ENCODE data around the gene EEF1AKMT4. TPM values are rescaled to one million over a fixed set of nuclear protein-coding genes. Genes with fewer than 3 reads are reported as not detected.

Gene EEF1AKMT4
- total RNA-seq, 1 experiment from 2014 or later = 10.7 TPM

DNA sequence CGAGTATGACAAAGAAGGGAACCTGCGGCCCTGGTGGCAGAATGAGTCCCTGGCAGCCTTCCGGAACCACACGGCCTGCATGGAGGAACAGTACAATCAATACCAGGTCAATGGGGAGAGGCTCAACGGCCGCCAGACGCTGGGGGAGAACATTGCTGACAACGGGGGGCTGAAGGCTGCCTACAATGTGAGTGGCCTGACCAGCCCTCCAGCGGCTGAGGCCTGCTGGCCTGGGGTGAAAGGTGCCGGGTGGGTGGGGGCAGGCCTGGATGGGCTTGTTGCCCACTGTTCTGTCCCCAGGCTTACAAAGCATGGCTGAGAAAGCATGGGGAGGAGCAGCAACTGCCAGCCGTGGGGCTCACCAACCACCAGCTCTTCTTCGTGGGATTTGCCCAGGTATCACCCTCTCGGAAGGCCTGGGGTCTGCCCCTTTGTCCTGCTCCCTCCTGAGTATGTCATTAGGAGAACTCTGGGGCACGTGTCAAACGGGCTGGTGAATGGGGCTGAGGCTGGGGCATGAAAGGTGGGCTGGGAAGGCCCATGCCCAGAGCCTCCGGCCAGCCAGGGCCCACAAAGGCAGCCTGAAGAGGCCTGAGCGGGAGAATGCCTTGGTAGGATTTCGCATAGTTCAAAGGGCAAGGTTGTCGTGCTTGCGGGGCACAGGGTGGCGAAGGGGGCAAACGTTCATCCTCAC lies 41.7 kb downstream of the EEF1AKMT4 start:
- Histone ChIP-seq H3K27ac (ENCODE audit: low read length) (no peak overlapping the region), H3K4me3 (ENCODE audit: low read depth in 2 of 2, low read length in 2 of 2) (no peak overlapping the region), H3K36me3 (ENCODE audit: control insufficient read depth, insufficient read depth, low read length) (no peaks in the 10 kb centered on the region), H3K27me3 (ENCODE audit: control insufficient read depth, insufficient read depth, low read length) (no peaks in the 10 kb centered on the region), H3K9me3 (ENCODE audit: control insufficient read depth, insufficient read depth, low read depth, low read length) (no peaks in the 10 kb centered on the region), H3K4me1 (ENCODE audit: control insufficient read depth, insufficient read depth, low read length) (no peaks in the 10 kb centered on the region)
- POLR2A ChIA-PET = no interaction called here
- CTCF ChIA-PET = interaction anchor here (0.5 kb wide), 1 partner anchor 201 kb away, joined by 5 read pairs; no protein-coding TSS in a partner anchor
- DNase-seq (ENCODE audit: low read depth, low spot score) (no peak), ATAC-seq (no peak)
- no TSS peak for BruUV-seq (replicated peaks)
- intact Hi-C loops (cut with micrococcal nuclease; ENCODE audit: unreplicated experiment) (no loop called here), in situ Hi-C loops (cut with HindIII; ENCODE audit: low pct_unique_long_range_greater_than_20kb, low sequenced_read_pairs) (no loop called here)
- no peak for TF ChIP-seq TCF7L2 (IDR thresholded peaks at IDR 0.05; ENCODE audit: low read depth, low read length)
- TF ChIP-seq, protein P1, sequence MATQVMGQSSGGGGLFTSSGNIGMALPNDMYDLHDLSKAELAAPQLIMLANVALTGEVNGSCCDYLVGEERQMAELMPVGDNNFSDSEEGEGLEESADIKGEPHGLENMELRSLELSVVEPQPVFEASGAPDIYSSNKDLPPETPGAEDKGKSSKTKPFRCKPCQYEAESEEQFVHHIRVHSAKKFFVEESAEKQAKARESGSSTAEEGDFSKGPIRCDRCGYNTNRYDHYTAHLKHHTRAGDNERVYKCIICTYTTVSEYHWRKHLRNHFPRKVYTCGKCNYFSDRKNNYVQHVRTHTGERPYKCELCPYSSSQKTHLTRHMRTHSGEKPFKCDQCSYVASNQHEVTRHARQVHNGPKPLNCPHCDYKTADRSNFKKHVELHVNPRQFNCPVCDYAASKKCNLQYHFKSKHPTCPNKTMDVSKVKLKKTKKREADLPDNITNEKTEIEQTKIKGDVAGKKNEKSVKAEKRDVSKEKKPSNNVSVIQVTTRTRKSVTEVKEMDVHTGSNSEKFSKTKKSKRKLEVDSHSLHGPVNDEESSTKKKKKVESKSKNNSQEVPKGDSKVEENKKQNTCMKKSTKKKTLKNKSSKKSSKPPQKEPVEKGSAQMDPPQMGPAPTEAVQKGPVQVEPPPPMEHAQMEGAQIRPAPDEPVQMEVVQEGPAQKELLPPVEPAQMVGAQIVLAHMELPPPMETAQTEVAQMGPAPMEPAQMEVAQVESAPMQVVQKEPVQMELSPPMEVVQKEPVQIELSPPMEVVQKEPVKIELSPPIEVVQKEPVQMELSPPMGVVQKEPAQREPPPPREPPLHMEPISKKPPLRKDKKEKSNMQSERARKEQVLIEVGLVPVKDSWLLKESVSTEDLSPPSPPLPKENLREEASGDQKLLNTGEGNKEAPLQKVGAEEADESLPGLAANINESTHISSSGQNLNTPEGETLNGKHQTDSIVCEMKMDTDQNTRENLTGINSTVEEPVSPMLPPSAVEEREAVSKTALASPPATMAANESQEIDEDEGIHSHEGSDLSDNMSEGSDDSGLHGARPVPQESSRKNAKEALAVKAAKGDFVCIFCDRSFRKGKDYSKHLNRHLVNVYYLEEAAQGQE (IDR thresholded peaks at IDR 0.05; ENCODE audit: insufficient read depth in 1 of 2, low read depth in 2 of 2, low read length in 1 of 2) = no peak
- no peak for TF ChIP-seq SIN3A (IDR thresholded peaks at IDR 0.05; ENCODE audit: borderline replicate concordance, insufficient read depth, low read depth, low read length)

- CTCF ChIA-PET = no interaction called here
- intact Hi-C loops (cut with micrococcal nuclease; ENCODE audit: unreplicated experiment) = no loop called here
- no TSS peak for BruUV-seq (replicated peaks)
- TF ChIP-seq, protein P1 (IDR thresholded peaks at IDR 0.05; ENCODE audit: insufficient read depth in 1 of 2, low read depth in 2 of 2, low read length in 1 of 2) = no peak
- TF ChIP-seq, protein P2, sequence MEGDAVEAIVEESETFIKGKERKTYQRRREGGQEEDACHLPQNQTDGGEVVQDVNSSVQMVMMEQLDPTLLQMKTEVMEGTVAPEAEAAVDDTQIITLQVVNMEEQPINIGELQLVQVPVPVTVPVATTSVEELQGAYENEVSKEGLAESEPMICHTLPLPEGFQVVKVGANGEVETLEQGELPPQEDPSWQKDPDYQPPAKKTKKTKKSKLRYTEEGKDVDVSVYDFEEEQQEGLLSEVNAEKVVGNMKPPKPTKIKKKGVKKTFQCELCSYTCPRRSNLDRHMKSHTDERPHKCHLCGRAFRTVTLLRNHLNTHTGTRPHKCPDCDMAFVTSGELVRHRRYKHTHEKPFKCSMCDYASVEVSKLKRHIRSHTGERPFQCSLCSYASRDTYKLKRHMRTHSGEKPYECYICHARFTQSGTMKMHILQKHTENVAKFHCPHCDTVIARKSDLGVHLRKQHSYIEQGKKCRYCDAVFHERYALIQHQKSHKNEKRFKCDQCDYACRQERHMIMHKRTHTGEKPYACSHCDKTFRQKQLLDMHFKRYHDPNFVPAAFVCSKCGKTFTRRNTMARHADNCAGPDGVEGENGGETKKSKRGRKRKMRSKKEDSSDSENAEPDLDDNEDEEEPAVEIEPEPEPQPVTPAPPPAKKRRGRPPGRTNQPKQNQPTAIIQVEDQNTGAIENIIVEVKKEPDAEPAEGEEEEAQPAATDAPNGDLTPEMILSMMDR (IDR thresholded peaks at IDR 0.05) = no peak
- TF ChIP-seq POLR2AphosphoS5 (IDR thresholded peaks at IDR 0.05; ENCODE audit: low read depth, low read length) (no peak), SIN3A (IDR thresholded peaks at IDR 0.05; ENCODE audit: borderline replicate concordance, insufficient read depth, low read depth, low read length) (no peak), TCF7L2 (IDR thresholded peaks at IDR 0.05; ENCODE audit: low read depth, low read length) (no peak)
- no peak overlapping the region for H3K27ac ChIP-seq (ENCODE audit: low read length)
- H3K4me1 ChIP-seq (ENCODE audit: control insufficient read depth, insufficient read depth, low read length) = no peaks in the 10 kb centered on the region
- no peak overlapping the region for H3K4me3 ChIP-seq (ENCODE audit: low read depth in 2 of 2, low read length in 2 of 2)
- no peaks in the 10 kb centered on the region for H3K27me3 ChIP-seq (ENCODE audit: control insufficient read depth, insufficient read depth, low read length)
- H3K36me3 ChIP-seq (ENCODE audit: control insufficient read depth, insufficient read depth, low read length) = no peaks in the 10 kb centered on the region
- DNase-seq (ENCODE audit: low read depth, low spot score) (no peak), ATAC-seq (no peak)
- no peaks in the 10 kb centered on the region for H3K9me3 ChIP-seq (ENCODE audit: control insufficient read depth, insufficient read depth, low read depth, low read length)
- POLR2A ChIA-PET = no interaction called here
- in situ Hi-C loops (cut with HindIII; ENCODE audit: low pct_unique_long_range_greater_than_20kb, low sequenced_read_pairs) = no loop called here
These were observed 42.4 kb downstream of the EEF1AKMT4 start for GRCh38 chr3:184291738-184292445.
